ENCODE results near the gene CYP21A2.
"Not testable (repeated sequence)": the region's sequence is repeated elsewhere in the genome, so short reads cannot be mapped to it uniquely, and the experiment has no call there.

Gene CYP21A2

GRCh38 chr6:32056254-32056653 is 18.0 kb downstream of the CYP21A2 start:
- no peak for DNase-seq

GRCh38 chr6:32057966-32058365 is 19.8 kb downstream of the CYP21A2 start:
- no peak for DNase-seq

GRCh38 chr6:32058511-32058963 is 20.3 kb downstream of the CYP21A2 start:
- no peak for DNase-seq

- DNase-seq = no peak
Observed at GRCh38 chr6:32060966-32061655, 22.9 kb downstream of the CYP21A2 start.

GRCh38 chr6:32064706-32065105 is 26.5 kb downstream of the CYP21A2 start:
- no peak for DNase-seq

GRCh38 chr6:32067521-32067920 is 29.3 kb downstream of the CYP21A2 start:
- not testable (repeated sequence) for DNase-seq

- DNase-seq = not testable (repeated sequence)
Observed at GRCh38 chr6:32068315-32068714, 30.1 kb downstream of the CYP21A2 start.

- no peak for DNase-seq
Observed at GRCh38 chr6:32068867-32069266, 30.7 kb downstream of the CYP21A2 start.

GRCh38 chr6:32069460-32069859 is 31.2 kb downstream of the CYP21A2 start:
- no peak for DNase-seq

- no peak for DNase-seq
Observed at GRCh38 chr6:32069878-32070515, 31.8 kb downstream of the CYP21A2 start.

- no peak for DNase-seq
Observed at GRCh38 chr6:32070814-32071543, 32.8 kb downstream of the CYP21A2 start.

- no peak for DNase-seq
Observed at GRCh38 chr6:32073101-32073500, 34.9 kb downstream of the CYP21A2 start.

- no peak for DNase-seq
Observed at GRCh38 chr6:32073613-32074012, 35.4 kb downstream of the CYP21A2 start.

GRCh38 chr6:32074996-32075532 is 36.8 kb downstream of the CYP21A2 start:
- DNase-seq = no peak

- DNase-seq = no peak
Observed at GRCh38 chr6:32075781-32076180, 37.6 kb downstream of the CYP21A2 start.

- DNase-seq = no peak
Observed at GRCh38 chr6:32076321-32076809, 38.1 kb downstream of the CYP21A2 start.

- DNase-seq = no peak
Observed at GRCh38 chr6:32079566-32080290, 41.5 kb downstream of the CYP21A2 start.

GRCh38 chr6:32081168-32081990 is 43.2 kb downstream of the CYP21A2 start:
- no peak for DNase-seq

- no peak for DNase-seq
Observed at GRCh38 chr6:32082478-32082877, 44.3 kb downstream of the CYP21A2 start.

GRCh38 chr6:32082935-32083334 is 44.7 kb downstream of the CYP21A2 start:
- DNase-seq = no peak
